ENCODE data around the gene MOCOS.

MOCOS gene

DNA sequence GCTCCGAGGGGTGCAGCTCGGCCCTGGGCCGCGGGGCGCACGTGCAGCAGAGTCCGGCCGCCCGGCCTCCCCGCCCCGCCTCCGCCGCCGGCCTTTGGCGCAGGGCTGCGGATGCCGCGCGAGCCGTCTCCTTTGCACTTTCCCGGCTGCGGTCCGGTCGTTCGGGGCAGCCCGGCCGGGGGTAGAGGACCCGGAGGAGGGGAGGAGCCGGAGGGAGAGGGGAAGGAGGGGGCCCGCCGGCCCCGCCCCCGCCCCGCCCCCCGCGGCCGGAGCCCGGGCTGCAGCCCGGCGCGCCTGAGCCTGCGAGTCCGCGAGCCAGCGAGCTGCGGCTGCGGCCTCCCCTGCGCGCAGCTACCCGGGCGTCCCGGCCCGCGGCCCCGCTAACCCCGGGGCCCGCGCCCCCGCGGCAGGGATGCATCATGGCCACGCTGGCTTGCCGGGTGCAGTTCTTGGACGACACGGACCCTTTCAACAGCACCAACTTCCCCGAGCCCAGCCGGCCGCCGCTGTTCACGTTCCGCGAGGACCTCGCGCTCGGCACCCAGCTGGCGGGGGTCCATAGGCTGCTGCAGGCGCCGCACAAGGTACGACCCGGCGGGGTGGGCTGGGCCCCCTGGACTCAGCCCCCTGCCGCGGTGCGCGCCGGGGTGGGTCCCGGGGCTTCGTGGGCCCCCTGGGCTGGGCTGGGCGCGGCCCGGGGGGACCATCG lies 110.3 kb downstream of the MOCOS start, which contains the start of gene FHOD3:
TSS of gene FHOD3 (plus strand) at position 297 of the 709 bp plus-strand sequence. CDS start at position 420, 123 bp downstream.
- Histone ChIP-seq H3K27me3 (peaks cover 7% of the 10 kb centered on the region; the same call in 1 of the 2 replicates), H3K4me1 (no peaks in the 10 kb centered on the region), H3K9me3 (no peaks in the 10 kb centered on the region), H3K4me3 (ENCODE audit: low read depth, low read length) (peak within 1 kb of the TSS; percentile 51), H3K36me3 (no peaks in the 10 kb centered on the region)
- no peak for TF ChIP-seq CTCF (IDR thresholded peaks at IDR 0.05; ENCODE audit: low read depth, low read length)
- DNase-seq = peak; percentile 62

- no peak for TF ChIP-seq CTCF (IDR thresholded peaks at IDR 0.05; ENCODE audit: low read depth, low read length)
- Histone ChIP-seq H3K27me3 (peaks cover 7% of the 10 kb centered on the region; the same call in 1 of the 2 replicates), H3K4me3 (ENCODE audit: low read depth, low read length) (peak overlapping the region; percentile 47), H3K36me3 (no peaks in the 10 kb centered on the region), H3K9me3 (no peaks in the 10 kb centered on the region), H3K4me1 (no peaks in the 10 kb centered on the region)
- peak; percentile 29 for DNase-seq
Measured at GRCh38 chr18:36298126-36298741, 110.9 kb downstream of the MOCOS start.

GRCh38 chr18:36299015-36299414 lies 111.7 kb downstream of the MOCOS start:
- DNase-seq = no peak
- TF ChIP-seq CTCF (IDR thresholded peaks at IDR 0.05; ENCODE audit: low read depth, low read length) = no peak
- Histone ChIP-seq H3K9me3 (no peaks in the 10 kb centered on the region), H3K27me3 (peaks cover 7% of the 10 kb centered on the region; the same call in 1 of the 2 replicates), H3K36me3 (no peaks in the 10 kb centered on the region), H3K4me3 (ENCODE audit: low read depth, low read length) (no peak overlapping the region), H3K4me1 (no peaks in the 10 kb centered on the region)

DNA sequence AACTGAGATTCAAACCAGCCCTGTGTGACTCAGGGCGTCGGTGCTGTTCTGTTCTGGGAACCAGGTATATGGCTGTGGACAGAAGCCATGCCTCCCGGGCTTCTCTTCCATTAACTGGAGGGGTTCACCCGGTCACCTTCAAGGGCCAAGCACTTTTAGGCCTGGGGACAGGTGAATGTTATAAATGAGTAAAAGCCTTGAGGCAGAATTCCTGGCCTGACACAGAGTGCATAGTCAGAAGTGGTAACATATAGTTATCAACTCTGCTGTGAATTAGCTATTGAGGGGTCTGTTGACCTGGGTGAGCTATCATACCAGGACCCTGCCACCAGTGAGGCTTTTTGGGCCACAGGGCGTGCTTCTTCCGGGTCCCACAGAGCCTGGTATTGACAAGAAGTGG lies 112.9 kb downstream of the MOCOS start:
- Histone ChIP-seq H3K36me3 (no peaks in the 10 kb centered on the region), H3K9me3 (no peaks in the 10 kb centered on the region), H3K27me3 (peaks cover 7% of the 10 kb centered on the region; the same call in 1 of the 2 replicates), H3K4me3 (ENCODE audit: low read depth, low read length) (no peak overlapping the region), H3K4me1 (no peaks in the 10 kb centered on the region)
- DNase-seq = no peak
- TF ChIP-seq CTCF (IDR thresholded peaks at IDR 0.05; ENCODE audit: low read depth, low read length) = no peak

- H3K4me3 ChIP-seq (ENCODE audit: low read depth, low read length) = no peak overlapping the region
- no peak for DNase-seq
- H3K4me1 ChIP-seq = no peaks in the 10 kb centered on the region
- H3K9me3 ChIP-seq = no peaks in the 10 kb centered on the region
- no peak for TF ChIP-seq CTCF (IDR thresholded peaks at IDR 0.05; ENCODE audit: low read depth, low read length)
- H3K27me3 ChIP-seq = peaks cover 7% of the 10 kb centered on the region; the same call in 1 of the 2 replicates
- H3K36me3 ChIP-seq = no peaks in the 10 kb centered on the region
Measured at GRCh38 chr18:36301884-36302283, 114.6 kb downstream of the MOCOS start.

DNA sequence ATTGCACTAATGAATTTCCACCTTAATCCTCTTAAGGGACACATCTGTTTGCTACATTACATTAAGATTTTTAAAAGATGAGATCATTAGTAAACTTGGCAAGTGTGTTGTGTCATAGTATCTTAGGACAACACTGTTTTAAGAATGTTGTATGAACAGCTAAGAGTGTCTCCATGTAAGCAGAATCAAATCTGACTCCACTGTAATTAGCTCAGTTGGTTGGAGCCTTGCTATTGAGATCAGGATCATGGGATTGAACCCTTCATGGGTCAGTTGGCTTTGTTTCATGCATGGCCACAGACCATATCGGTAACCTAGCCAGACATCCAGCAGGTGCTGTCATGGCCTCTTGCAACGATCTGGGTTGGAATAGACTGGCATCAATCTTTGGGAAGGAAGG lies 115.4 kb downstream of the MOCOS start:
- Histone ChIP-seq H3K4me3 (ENCODE audit: low read depth, low read length) (no peak overlapping the region), H3K36me3 (no peaks in the 10 kb centered on the region), H3K4me1 (no peaks in the 10 kb centered on the region), H3K9me3 (no peaks in the 10 kb centered on the region), H3K27me3 (peaks cover 7% of the 10 kb centered on the region; the same call in 1 of the 2 replicates)
- TF ChIP-seq CTCF (IDR thresholded peaks at IDR 0.05; ENCODE audit: low read depth, low read length) = no peak
- DNase-seq = no peak
